Measurements from ENCODE around the gene CDH4. TPM values are rescaled to one million over a fixed set of nuclear protein-coding genes. Genes with fewer than 3 reads are reported as not detected.

Gene CDH4
- total and polyA plus RNA-seq, 2 donors (not counting 3 experiments of a cell fraction or from before 2014, with no cell fraction given): 0.17 to 0.51 TPM

DNA sequence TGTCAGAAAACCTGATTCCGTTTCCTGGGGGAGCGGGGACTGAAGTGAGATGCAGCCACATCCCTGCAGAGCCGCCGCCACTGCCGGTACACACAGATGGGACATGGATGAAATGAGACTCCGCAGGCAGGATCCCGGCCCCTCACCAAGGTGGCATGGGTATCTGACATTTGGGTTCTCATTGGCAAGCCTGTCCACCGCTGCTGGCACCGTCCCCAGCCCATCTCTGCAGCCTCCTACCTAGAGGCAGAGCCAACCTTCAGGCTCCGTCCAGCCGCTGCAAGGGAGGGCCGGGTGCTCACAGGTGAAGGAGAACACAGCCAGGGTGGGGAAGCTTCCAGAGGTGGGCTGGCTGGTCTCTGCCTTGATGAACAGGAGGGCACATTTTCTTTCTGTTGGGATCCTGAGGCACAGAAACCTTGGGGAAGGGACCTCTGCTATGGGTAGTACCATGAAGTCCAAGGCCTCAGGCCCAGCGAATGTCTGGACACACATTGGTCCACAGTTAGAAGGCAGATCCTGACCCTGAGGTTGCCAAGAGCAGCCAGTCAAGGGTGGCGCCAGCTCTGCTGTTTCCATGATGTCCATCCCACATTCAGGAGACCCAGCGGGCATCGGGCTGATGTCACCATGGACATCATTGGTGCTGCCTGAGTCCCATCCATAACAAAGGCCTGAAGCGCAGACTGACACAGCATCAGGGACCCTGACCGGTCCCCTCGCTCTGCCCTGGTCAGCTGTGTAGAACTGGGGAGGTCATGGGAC lies 636.2 kb downstream of the CDH4 start:
- dilution Hi-C loops (cut with MboI; ENCODE audit: extremely low pct_ligation_motif_present, low sequenced_read_pairs): no loop called here
- Histone ChIP-seq H2AFZ (ENCODE audit: low read depth, low read length) (no peak overlapping the region), H3K27ac (ENCODE audit: insufficient read depth, low read depth, low read length) (no peak overlapping the region), H3K9me3 (replicated peaks; ENCODE audit: control insufficient read depth, insufficient read depth, low read length) (no peaks in the 10 kb centered on the region), H3K4me1 (ENCODE audit: control insufficient read depth, extremely low read depth, insufficient read depth, low read length) (no peaks in the 10 kb centered on the region), H3K4me3 (replicated peaks in 1 of 3; ENCODE audit: insufficient read depth in 1 of 3, low read depth in 1 of 3, low read length in 3 of 3) (no peak overlapping the region), H3K27me3 (ENCODE audit: control insufficient read depth in 2 of 2, insufficient read depth in 2 of 2, low read length in 2 of 2) (no peaks in the 10 kb centered on the region), H3K4me2 (ENCODE audit: insufficient read depth, low read length) (no peak overlapping the region), H3K9me1 (replicated peaks; ENCODE audit: control insufficient read depth, extremely low read depth, insufficient read depth, low read length) (no peaks in the 10 kb centered on the region), H3K79me2 (ENCODE audit: control insufficient read depth, insufficient read depth, low read length) (no peaks in the 10 kb centered on the region), H3K9ac (replicated peaks; ENCODE audit: extremely low read depth, insufficient read depth, low read length) (no peak overlapping the region), H4K20me1 (replicated peaks; ENCODE audit: control insufficient read depth, extremely low read depth, insufficient read depth, low read length) (no peaks in the 10 kb centered on the region), H3K36me3 (ENCODE audit: control insufficient read depth in 2 of 2, extremely low read depth in 1 of 2, insufficient read depth in 2 of 2, low read length in 2 of 2) (no peaks in the 10 kb centered on the region)
- DNase-seq (ENCODE audit: low read depth, low spot score) (no peak), FAIRE-seq (no peak)
- ChIA-PET CTCF (no interaction called here), POLR2A (no interaction called here)
- BruUV-seq (replicated peaks): no TSS peak
- intact Hi-C loops (cut with micrococcal nuclease): no loop called here
- no peak for TF ChIP-seq EZH2 (IDR thresholded peaks at IDR 0.05; ENCODE audit: borderline replicate concordance, low read depth, low read length, severe bottlenecking)
- TF ChIP-seq, protein P1, sequence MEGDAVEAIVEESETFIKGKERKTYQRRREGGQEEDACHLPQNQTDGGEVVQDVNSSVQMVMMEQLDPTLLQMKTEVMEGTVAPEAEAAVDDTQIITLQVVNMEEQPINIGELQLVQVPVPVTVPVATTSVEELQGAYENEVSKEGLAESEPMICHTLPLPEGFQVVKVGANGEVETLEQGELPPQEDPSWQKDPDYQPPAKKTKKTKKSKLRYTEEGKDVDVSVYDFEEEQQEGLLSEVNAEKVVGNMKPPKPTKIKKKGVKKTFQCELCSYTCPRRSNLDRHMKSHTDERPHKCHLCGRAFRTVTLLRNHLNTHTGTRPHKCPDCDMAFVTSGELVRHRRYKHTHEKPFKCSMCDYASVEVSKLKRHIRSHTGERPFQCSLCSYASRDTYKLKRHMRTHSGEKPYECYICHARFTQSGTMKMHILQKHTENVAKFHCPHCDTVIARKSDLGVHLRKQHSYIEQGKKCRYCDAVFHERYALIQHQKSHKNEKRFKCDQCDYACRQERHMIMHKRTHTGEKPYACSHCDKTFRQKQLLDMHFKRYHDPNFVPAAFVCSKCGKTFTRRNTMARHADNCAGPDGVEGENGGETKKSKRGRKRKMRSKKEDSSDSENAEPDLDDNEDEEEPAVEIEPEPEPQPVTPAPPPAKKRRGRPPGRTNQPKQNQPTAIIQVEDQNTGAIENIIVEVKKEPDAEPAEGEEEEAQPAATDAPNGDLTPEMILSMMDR (IDR thresholded peaks at IDR 0.05; ENCODE audit: extremely low read depth in 1 of 2, insufficient read depth in 1 of 2, low read depth in 1 of 2, low read length in 2 of 2): no peak
- no peak for TF ChIP-seq GATA2 (IDR thresholded peaks at IDR 0.05; ENCODE audit: insufficient read depth, insufficient read length, low read depth, low read length)
- no peak for TF ChIP-seq MYC (IDR thresholded peaks at IDR 0.05; ENCODE audit: low read depth, low read length)
- no peak for TF ChIP-seq FOS (IDR thresholded peaks at IDR 0.05; ENCODE audit: borderline replicate concordance, insufficient read depth, low read length)
- no peak for TF ChIP-seq POLR2AphosphoS5 (IDR thresholded peaks at IDR 0.05; ENCODE audit: insufficient read depth, low read depth, low read length)
- TF ChIP-seq JUN (IDR thresholded peaks at IDR 0.05; ENCODE audit: borderline replicate concordance, insufficient read depth, insufficient read length, low read depth): no peak
- no peak for TF ChIP-seq MAX (IDR thresholded peaks at IDR 0.05; ENCODE audit: insufficient read depth, insufficient read length)
- no peak for TF ChIP-seq POLR2A (IDR thresholded peaks at IDR 0.05; ENCODE audit: low read depth, low read length)

Data from endothelial cell of umbilical vein (primary cell).